GM12878 (cell line): ENCODE results near the gene CP. TPM values are rescaled to one million over a fixed set of nuclear protein-coding genes. Genes with fewer than 3 reads are reported as not detected.

ENCODE experiments used
- ATAC-seq: fragments of 200-7000 bp; cut with Tn5 transposase; 3 replicates; pipeline ENCODE4 v1.9.1; 2020; ENCODE audit warnings: mild to moderate bottlenecking, moderate library complexity
- BruUV-seq: library from RNA; stranded (reverse); fragments of 400-500 nt; replicated peaks from 2 replicates; lab custom pipeline; 2021; lab: Mats Ljungman, UMichigan
- CTCF ChIA-PET: fragments of 300-600 bp; sonication (Branson Sonifier 250); formaldehyde crosslinking; extraction: SDS; loops from one replicate; lab custom pipeline; 2021; ENCODE audit warnings: inconsistent platforms; lab: Yijun Ruan, JAX
- POLR2A ChIA-PET: fragments of 350-600 bp; formaldehyde crosslinking; extraction: SDS; loops from one replicate; lab custom pipeline; 2021; ENCODE audit warnings: inconsistent platforms; lab: Charles Lee
- RAD21 ChIA-PET: fragments of 300-600 bp; sonication (Branson Sonifier 250); formaldehyde crosslinking; loops from one replicate; lab custom pipeline; 2023; ENCODE audit warnings: antibody characterized with exemption; ENCODE audit not compliant: unreplicated experiment; lab: Charles Lee
- SMC1A ChIA-PET: fragments of 300-600 bp; sonication (Branson Sonifier 250); formaldehyde crosslinking; loops from one replicate; lab custom pipeline; 2023; ENCODE audit not compliant: unreplicated experiment, uncharacterized antibody; lab: Charles Lee
- DNase-seq: peaks from one replicate; pipeline ENCODE4 v3.0.0-alpha.2; 2011; ENCODE audit warnings: low read depth, low spot score
- FAIRE-seq: peaks from 3 replicates; lab custom pipeline; 2011; peaks lifted over from hg19 to GRCh38; lab: Jason Lieb, UNC
- H2AFZ ChIP-seq: 2 replicates; pipeline ENCODE4 v1.6.0; 2011; ENCODE audit warnings: low read depth, low read length, control low read depth; ENCODE audit not compliant: control insufficient read depth
- H3K27ac ChIP-seq: 2 replicates; pipeline ENCODE4 v1.5.1; 2011; ENCODE audit warnings: control low read depth; ENCODE audit not compliant: control insufficient read depth, insufficient read depth
- H3K27me3 ChIP-seq, 2 experiments: replicated peaks in 1 of 2; 2 replicates each; pipeline versions ENCODE4 v1.6.0 to v1.6.1; 2011; ENCODE audit warnings: low read length in 1 of 2; ENCODE audit not compliant: control insufficient read depth in 2 of 2, insufficient read depth in 2 of 2
- H3K36me3 ChIP-seq, 2 experiments: 2 replicates each; pipeline ENCODE4 v1.5.1; 2011; ENCODE audit warnings: low read length in 1 of 2; ENCODE audit not compliant: control insufficient read depth in 2 of 2, insufficient read depth in 2 of 2
- H3K4me1 ChIP-seq: 2 replicates; pipeline ENCODE4 v1.6.1; 2011; ENCODE audit warnings: mild to moderate bottlenecking, low read length, moderate library complexity, mixed read lengths; ENCODE audit not compliant: control insufficient read depth, insufficient read depth
- H3K4me2 ChIP-seq: 2 replicates; pipeline ENCODE4 v1.6.0; 2011; ENCODE audit warnings: control low read depth; ENCODE audit not compliant: control insufficient read depth, insufficient read depth
- H3K4me3 ChIP-seq: fragments of 200-600 bp; sonication (generic); 2 replicates; pipeline ENCODE4 v1.5.1; 2016
- H3K79me2 ChIP-seq: 2 replicates; pipeline ENCODE4 v1.6.0; 2011; ENCODE audit warnings: low read length; ENCODE audit not compliant: control insufficient read depth, insufficient read depth
- H3K9ac ChIP-seq: 2 replicates; pipeline ENCODE4 v1.8.0; 2011; ENCODE audit warnings: low read length, control low read depth, mixed read lengths; ENCODE audit not compliant: control insufficient read depth, insufficient read depth
- H3K9me3 ChIP-seq: replicated peaks from 3 replicates; pipeline ENCODE4 v1.5.1; 2011; ENCODE audit warnings: mild to moderate bottlenecking, low read length; ENCODE audit not compliant: control insufficient read depth, insufficient read depth
- H4K20me1 ChIP-seq: 2 replicates; pipeline ENCODE4 v1.6.0; 2011; ENCODE audit not compliant: control insufficient read depth, insufficient read depth
- EED ChIP-seq: sonication (generic); IDR thresholded peaks from 2 replicates; pipeline ENCODE4 v1.6.1; 2016; ENCODE audit warnings: antibody characterized with exemption, low read depth
- PAX5 ChIP-seq: IDR thresholded peaks from 2 replicates; pipeline ENCODE4 v1.6.1; 2011; ENCODE audit warnings: low read depth, low read length, borderline replicate concordance
- RELA ChIP-seq: fragments of 450-650 bp; IDR thresholded peaks from 2 replicates; pipeline ENCODE4 v1.8.0; 2014; ENCODE audit warnings: borderline replicate concordance; ENCODE audit not compliant: partially characterized antibody
- WGBS: methylation state at CpG from one replicate; pipeline ENCODE4 v1.1.6; 2016; ENCODE audit warnings: low lambda C conversion rate; ENCODE audit not compliant: insufficient replicate concordance, insufficient coverage; ENCODE audit errors: missing lambda C conversion rate; 5-methylcytosine and 5-hydroxymethylcytosine counted together
- in situ Hi-C: fragments of 300-500 bp; cut with MboI; formaldehyde crosslinking; loops from 9 replicates; pipeline ENCODE4 v1.14.3; 2018; ENCODE audit warnings: mixed read lengths
- intact Hi-C: fragments of 100-400 bp; cut with micrococcal nuclease; formaldehyde crosslinking; loops from one replicate; pipeline ENCODE4 v1.14.2; 2022; ENCODE audit not compliant: unreplicated experiment
- polyA plus RNA-seq, 11 experiments: library from polyadenylated mRNA; depleted of rRNA in 4 of 11; unstranded in 6 of 11; stranded (reverse) in 5 of 11; fragments of >200 nt; fragmentation: Nextera tagmentation in 4 of 11; fragmentation: Illumina TruSeq in 1 of 11; extraction: Ambion mirVana in 4 of 11; extraction: Trizol in 1 of 11; gene quantifications; 1 replicate in 1 of 11; 2 replicates in 10 of 11; pipeline versions ENCODE4 v1.2.1 to v1.2.3, GENCODE V29; 2011 to 2016; ENCODE audit warnings: inconsistent platforms in 2 of 11, missing spikeins in 2 of 11, low read depth in 1 of 11
- total RNA-seq, 4 experiments: library from RNA; depleted of rRNA in 3 of 4; stranded (reverse); fragments of >200 nt in 3 of 4; fragmentation: Illumina TruSeq in 1 of 4; extraction: Trizol in 1 of 4; gene quantifications; 2 replicates each; pipeline versions ENCODE4 v1.2.1 to v1.2.3, GENCODE V29; 2013 to 2021
- TF ChIP-seq, protein P1 (sequence below): IDR thresholded peaks from 2 replicates; pipeline ENCODE4 v1.6.1; 2012; ENCODE audit warnings: mild to moderate bottlenecking, low read depth, low read length

CP gene
- total and polyA plus RNA-seq, 10 of the 15 experiments (the other 5 are each of a cell fraction or from before 2014, with no cell fraction given): 0.14 to 1.2 (median 0.30) TPM; not detected in 6

DNA sequence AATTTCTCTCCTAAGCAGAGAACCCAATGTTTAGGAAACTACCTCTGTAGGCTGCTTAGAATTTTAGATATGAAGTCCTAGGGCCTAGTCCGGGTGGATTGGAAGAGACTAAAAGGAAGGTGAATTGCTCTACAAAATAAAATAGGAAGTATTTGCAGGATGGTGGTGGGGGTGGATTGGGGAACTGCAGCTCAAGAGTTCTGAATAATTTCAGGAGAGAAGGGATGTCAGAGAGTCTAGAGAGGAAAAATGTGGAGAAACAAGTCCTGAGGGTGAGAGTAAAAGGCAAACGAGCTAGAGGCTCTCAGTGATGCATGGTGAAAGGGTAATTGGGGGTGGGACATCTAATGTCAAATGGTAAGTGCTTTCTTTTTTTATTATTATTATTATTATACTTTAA lies 10.2 kb upstream of the CP start:
- in situ Hi-C loops (no loop called here), intact Hi-C loops (no loop called here)
- Histone ChIP-seq H3K27me3 (no peaks in the 10 kb centered on the region), H2AFZ (no peak overlapping the region), H3K79me2 (no peaks in the 10 kb centered on the region), H4K20me1 (no peaks in the 10 kb centered on the region), H3K27ac (no peak overlapping the region), H3K4me2 (no peak overlapping the region), H3K36me3 (no peaks in the 10 kb centered on the region), H3K4me1 (no peaks in the 10 kb centered on the region), H3K4me3 (no peak overlapping the region), H3K9me3 (no peaks in the 10 kb centered on the region), H3K9ac (no peak overlapping the region)
- 15% methylated on average over 2 of the region's 2 CpGs for WGBS
- ATAC-seq (no peak), FAIRE-seq (no peak), DNase-seq (no peak)
- BruUV-seq: no TSS peak
- ChIA-PET CTCF (interaction anchor here (0.6 kb wide), 1 partner anchor 277 kb away, joined by 5 read pairs; no protein-coding TSS in a partner anchor), SMC1A (interaction anchor here (0.9 to 1.2 kb wide), 3 partner anchors 14 to 36 kb away, joined by 3 to 4 read pairs (median 3); no protein-coding TSS in a partner anchor), POLR2A (no interaction called here), RAD21 (no interaction called here)
- TF ChIP-seq RELA (no peak), PAX5 (no peak), EED (no peak)

DNA sequence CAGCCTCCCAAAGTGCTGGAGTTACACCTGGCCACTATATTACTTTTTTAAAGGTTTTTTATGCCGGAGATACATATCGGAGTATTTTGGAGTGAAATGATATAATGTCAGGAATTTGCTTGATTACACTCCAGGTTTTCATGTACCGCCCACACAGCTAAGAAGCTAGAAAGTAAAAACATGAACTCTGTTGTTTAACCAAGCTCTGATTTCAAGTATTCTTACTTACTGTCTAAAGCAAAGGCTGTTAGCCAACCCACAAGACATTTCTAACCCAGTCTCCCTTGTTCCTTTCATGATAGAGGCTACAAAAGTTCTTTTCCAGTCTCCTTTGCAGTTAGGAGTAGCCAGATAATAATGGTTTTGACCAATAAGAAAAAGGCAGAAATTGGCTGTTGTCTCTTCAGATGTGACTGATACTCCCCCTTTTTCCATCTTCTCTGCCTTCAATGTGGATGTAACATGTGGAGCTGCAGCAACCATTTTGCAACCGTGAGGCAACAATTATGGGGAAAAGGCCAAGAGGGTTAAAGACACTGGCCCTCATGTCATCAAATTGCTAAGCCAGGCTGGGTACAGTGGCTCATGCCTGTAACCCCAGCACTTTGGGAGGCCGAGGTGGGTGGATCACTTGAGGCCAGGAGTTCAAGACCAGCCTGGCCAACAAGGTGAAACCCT lies 6.1 kb upstream of the CP start:
- 82% methylated on average over 5 of the region's 5 CpGs for WGBS
- Histone ChIP-seq H2AFZ (no peak overlapping the region), H3K4me3 (no peak overlapping the region), H3K27me3 (no peaks in the 10 kb centered on the region), H3K27ac (no peak overlapping the region), H3K4me2 (no peak overlapping the region)
- in situ Hi-C loops: no loop called here
- CTCF ChIA-PET: interaction anchor here (0.9 to 2.2 kb wide), 2 partner anchors 10 to 45 kb away, joined by 3 to 5 read pairs; no protein-coding TSS in a partner anchor
- no peak for DNase-seq
- TF ChIP-seq, protein P1, sequence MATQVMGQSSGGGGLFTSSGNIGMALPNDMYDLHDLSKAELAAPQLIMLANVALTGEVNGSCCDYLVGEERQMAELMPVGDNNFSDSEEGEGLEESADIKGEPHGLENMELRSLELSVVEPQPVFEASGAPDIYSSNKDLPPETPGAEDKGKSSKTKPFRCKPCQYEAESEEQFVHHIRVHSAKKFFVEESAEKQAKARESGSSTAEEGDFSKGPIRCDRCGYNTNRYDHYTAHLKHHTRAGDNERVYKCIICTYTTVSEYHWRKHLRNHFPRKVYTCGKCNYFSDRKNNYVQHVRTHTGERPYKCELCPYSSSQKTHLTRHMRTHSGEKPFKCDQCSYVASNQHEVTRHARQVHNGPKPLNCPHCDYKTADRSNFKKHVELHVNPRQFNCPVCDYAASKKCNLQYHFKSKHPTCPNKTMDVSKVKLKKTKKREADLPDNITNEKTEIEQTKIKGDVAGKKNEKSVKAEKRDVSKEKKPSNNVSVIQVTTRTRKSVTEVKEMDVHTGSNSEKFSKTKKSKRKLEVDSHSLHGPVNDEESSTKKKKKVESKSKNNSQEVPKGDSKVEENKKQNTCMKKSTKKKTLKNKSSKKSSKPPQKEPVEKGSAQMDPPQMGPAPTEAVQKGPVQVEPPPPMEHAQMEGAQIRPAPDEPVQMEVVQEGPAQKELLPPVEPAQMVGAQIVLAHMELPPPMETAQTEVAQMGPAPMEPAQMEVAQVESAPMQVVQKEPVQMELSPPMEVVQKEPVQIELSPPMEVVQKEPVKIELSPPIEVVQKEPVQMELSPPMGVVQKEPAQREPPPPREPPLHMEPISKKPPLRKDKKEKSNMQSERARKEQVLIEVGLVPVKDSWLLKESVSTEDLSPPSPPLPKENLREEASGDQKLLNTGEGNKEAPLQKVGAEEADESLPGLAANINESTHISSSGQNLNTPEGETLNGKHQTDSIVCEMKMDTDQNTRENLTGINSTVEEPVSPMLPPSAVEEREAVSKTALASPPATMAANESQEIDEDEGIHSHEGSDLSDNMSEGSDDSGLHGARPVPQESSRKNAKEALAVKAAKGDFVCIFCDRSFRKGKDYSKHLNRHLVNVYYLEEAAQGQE: no peak
- TF ChIP-seq, all 136 proteins: peak for 0
- no peaks in the 10 kb centered on the region for H4K20me1 ChIP-seq
- H3K4me1 ChIP-seq: no peaks in the 10 kb centered on the region; the same call in 1 of the 2 replicates
- intact Hi-C loops: no loop called here
- BruUV-seq: no TSS peak
- ChIA-PET SMC1A (interaction anchor here (0.7 to 1.3 kb wide), 3 partner anchors 46 to 107 kb away, joined by 3 read pairs; no protein-coding TSS in a partner anchor), POLR2A (interaction anchor here (0.5 kb wide), 1 partner anchor 97 kb away, joined by 7 read pairs; no protein-coding TSS in a partner anchor), RAD21 (interaction anchor here (1.2 kb wide), 1 partner anchor 107 kb away, joined by 3 read pairs; no protein-coding TSS in a partner anchor)
- FAIRE-seq (no peak), ATAC-seq (no peak)
- H3K9ac ChIP-seq: no peak overlapping the region
- H3K79me2 ChIP-seq: no peaks in the 10 kb centered on the region
- no peaks in the 10 kb centered on the region for H3K36me3 ChIP-seq
- H3K9me3 ChIP-seq: no peaks in the 10 kb centered on the region
